ENCODE measurements around the gene CENPC.
"Not testable (repeated sequence)": the region's sequence is repeated elsewhere in the genome, so short reads cannot be mapped to it uniquely, and the experiment has no call there.

DNA sequence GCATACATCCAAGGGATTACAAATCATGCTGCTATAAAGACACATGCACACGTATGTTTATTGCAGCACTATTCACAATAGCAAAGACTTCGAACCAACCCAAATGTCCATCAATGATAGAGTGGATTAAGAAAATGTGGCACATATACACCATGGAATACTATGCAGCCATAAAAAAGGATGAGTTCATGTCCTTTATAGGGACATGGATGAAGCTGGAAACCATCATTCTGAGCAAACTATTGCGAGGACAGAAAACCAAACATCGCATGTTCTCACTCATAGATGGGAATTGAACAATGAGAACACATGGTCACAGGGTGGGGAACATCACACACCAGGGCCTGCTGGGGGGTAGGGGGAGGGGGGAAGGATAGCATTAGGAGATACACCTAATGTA, 12.9 kb downstream of the CENPC start:
- TF ChIP-seq, protein P1, sequence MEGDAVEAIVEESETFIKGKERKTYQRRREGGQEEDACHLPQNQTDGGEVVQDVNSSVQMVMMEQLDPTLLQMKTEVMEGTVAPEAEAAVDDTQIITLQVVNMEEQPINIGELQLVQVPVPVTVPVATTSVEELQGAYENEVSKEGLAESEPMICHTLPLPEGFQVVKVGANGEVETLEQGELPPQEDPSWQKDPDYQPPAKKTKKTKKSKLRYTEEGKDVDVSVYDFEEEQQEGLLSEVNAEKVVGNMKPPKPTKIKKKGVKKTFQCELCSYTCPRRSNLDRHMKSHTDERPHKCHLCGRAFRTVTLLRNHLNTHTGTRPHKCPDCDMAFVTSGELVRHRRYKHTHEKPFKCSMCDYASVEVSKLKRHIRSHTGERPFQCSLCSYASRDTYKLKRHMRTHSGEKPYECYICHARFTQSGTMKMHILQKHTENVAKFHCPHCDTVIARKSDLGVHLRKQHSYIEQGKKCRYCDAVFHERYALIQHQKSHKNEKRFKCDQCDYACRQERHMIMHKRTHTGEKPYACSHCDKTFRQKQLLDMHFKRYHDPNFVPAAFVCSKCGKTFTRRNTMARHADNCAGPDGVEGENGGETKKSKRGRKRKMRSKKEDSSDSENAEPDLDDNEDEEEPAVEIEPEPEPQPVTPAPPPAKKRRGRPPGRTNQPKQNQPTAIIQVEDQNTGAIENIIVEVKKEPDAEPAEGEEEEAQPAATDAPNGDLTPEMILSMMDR (IDR thresholded peaks at IDR 0.05) = not testable (repeated sequence)
- TF ChIP-seq POLR2A (IDR thresholded peaks at IDR 0.05) = not testable (repeated sequence)

Measured in lower leg skin (tissue), 3 donors.